ENCODE results near the gene SCPEP1. TPM values are rescaled to one million over a fixed set of nuclear protein-coding genes. Genes with fewer than 3 reads are reported as not detected.

Gene SCPEP1
- total and polyA plus RNA-seq, 2 of the 13 experiments (the other 11 are each of a cell fraction or from before 2014, with no cell fraction given) = 24.3 to 27.3 TPM

DNA sequence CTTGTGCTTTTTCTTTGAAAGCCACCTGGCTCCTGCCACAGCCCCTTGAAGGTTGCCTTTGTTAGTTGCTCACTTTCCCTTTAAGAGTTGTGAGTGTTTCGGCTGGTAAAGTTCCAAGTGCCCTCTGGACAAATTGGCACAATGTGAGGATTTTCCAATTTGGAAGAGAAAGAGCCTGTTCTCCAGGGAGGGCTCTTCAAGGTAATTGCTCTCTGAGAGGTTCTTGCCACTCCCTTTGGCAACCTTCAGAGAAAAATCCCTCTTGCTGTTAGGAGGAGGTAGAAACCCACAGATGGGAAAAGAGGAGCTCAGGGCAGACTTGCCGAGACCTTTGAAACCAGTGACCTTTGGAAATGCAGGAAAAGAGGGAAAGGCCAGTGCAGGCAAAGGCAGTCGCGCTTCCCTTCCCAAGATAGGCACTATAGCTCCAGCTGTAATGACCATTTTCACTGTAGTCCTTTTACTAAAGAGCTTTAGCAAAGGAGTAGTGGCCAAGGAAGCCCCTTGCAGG is 58.1 kb downstream of the SCPEP1 start:
- ATAC-seq (peak; percentile 77), FAIRE-seq (no peak), DNase-seq (ENCODE audit: low spot score) (no peak)
- no peak overlapping the region for H2AFZ ChIP-seq (ENCODE audit: low read length)
- H3K27me3 ChIP-seq (ENCODE audit: control insufficient read depth in 1 of 2, insufficient read depth in 2 of 2, low read length in 2 of 2) = no peaks in the 10 kb centered on the region; a peak in 1 of 5 replicates
- intact Hi-C loops (cut with micrococcal nuclease; ENCODE audit: unreplicated experiment) (no loop called here), in situ Hi-C loops (cut with HindIII; ENCODE audit: extremely low pct_ligation_motif_present, low pct_unique_long_range_greater_than_20kb) (no loop called here)
- H3K36me3 ChIP-seq (replicated peaks in 1 of 2; ENCODE audit: control insufficient read depth in 1 of 2, insufficient read depth in 2 of 2, low read length in 2 of 2) = no peaks in the 10 kb centered on the region
- peaks cover 18% of the 10 kb centered on the region for H3K4me1 ChIP-seq (ENCODE audit: insufficient read depth, low read length)
- H3K4me2 ChIP-seq (ENCODE audit: low read depth, low read length) = peak overlapping the region; percentile 56
- CTCF ChIA-PET (ENCODE audit: low intra/inter-chr PET ratio, low total read pairs) = no interaction called here
- H3K27ac ChIP-seq (ENCODE audit: extremely low read length, insufficient read depth, low read length) = no peak overlapping the region
- no peaks in the 10 kb centered on the region for H4K20me1 ChIP-seq (ENCODE audit: insufficient read depth, low read length)
- POLR2A ChIA-PET = interaction anchor here (1.1 kb wide), 1 partner anchor 50 kb away, joined by 3 read pairs; no protein-coding TSS in a partner anchor
- peak overlapping the region in 1 of 3 experiments; percentile 14; a peak in 1 of 6 replicates for H3K4me3 ChIP-seq (replicated peaks in 1 of 3; ENCODE audit: insufficient read depth in 1 of 3, low read depth in 2 of 3, low read length in 3 of 3)
- H3K79me2 ChIP-seq (ENCODE audit: insufficient read depth, low read length) = no peaks in the 10 kb centered on the region
- no peak overlapping the region for H3K9ac ChIP-seq (ENCODE audit: insufficient read depth, low read depth, low read length)
- no TSS peak for BruUV-seq (replicated peaks)
- H3K9me3 ChIP-seq (ENCODE audit: low read length) = no peaks in the 10 kb centered on the region
- 5% methylated on average over 4 of the region's 4 CpGs for whole genome bisulfite sequencing (ENCODE audit: low lambda C conversion rate)
- TF ChIP-seq U2AF2 (IDR thresholded peaks at IDR 0.05; ENCODE audit: low read depth, low read length) (no peak), RORA (CRISPR knock-in tag; IDR thresholded peaks at IDR 0.05) (peak; percentile 18; the same call in 1 of the 2 replicates), ZSCAN30 (CRISPR knock-in tag; IDR thresholded peaks at IDR 0.05) (no peak), ZNF766 (CRISPR knock-in tag; IDR thresholded peaks at IDR 0.05; ENCODE audit: borderline replicate concordance) (no peak), RXRA (CRISPR knock-in tag; IDR thresholded peaks at IDR 0.05) (no peak), NR2F6 (IDR thresholded peaks at IDR 0.05) (0 out of 2 replicates have a peak, but pooled peaks have one; percentile 26), NR2F6 (CRISPR knock-in tag; IDR thresholded peaks at IDR 0.05) (no peak), HOXA7 (CRISPR knock-in tag; IDR thresholded peaks at IDR 0.05) (no peak), ZNF484 (CRISPR knock-in tag; IDR thresholded peaks at IDR 0.05; ENCODE audit: borderline replicate concordance, low read depth) (no peak), HNF4A (CRISPR knock-in tag; IDR thresholded peaks at IDR 0.05) (peak; percentile 61), TRIM24 (CRISPR knock-in tag; IDR thresholded peaks at IDR 0.05) (no peak), KLF11 (CRISPR knock-in tag; IDR thresholded peaks at IDR 0.05) (no peak), TAF1 (CRISPR knock-in tag; IDR thresholded peaks at IDR 0.05) (no peak), ZNF12 (CRISPR knock-in tag; IDR thresholded peaks at IDR 0.05) (no peak)
- TF ChIP-seq, protein P1, sequence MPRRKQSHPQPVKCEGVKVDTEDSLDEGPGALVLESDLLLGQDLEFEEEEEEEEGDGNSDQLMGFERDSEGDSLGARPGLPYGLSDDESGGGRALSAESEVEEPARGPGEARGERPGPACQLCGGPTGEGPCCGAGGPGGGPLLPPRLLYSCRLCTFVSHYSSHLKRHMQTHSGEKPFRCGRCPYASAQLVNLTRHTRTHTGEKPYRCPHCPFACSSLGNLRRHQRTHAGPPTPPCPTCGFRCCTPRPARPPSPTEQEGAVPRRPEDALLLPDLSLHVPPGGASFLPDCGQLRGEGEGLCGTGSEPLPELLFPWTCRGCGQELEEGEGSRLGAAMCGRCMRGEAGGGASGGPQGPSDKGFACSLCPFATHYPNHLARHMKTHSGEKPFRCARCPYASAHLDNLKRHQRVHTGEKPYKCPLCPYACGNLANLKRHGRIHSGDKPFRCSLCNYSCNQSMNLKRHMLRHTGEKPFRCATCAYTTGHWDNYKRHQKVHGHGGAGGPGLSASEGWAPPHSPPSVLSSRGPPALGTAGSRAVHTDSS (CRISPR knock-in tag; conservative IDR thresholded peaks at IDR 0.05) = no peak
- TF ChIP-seq, protein P2, sequence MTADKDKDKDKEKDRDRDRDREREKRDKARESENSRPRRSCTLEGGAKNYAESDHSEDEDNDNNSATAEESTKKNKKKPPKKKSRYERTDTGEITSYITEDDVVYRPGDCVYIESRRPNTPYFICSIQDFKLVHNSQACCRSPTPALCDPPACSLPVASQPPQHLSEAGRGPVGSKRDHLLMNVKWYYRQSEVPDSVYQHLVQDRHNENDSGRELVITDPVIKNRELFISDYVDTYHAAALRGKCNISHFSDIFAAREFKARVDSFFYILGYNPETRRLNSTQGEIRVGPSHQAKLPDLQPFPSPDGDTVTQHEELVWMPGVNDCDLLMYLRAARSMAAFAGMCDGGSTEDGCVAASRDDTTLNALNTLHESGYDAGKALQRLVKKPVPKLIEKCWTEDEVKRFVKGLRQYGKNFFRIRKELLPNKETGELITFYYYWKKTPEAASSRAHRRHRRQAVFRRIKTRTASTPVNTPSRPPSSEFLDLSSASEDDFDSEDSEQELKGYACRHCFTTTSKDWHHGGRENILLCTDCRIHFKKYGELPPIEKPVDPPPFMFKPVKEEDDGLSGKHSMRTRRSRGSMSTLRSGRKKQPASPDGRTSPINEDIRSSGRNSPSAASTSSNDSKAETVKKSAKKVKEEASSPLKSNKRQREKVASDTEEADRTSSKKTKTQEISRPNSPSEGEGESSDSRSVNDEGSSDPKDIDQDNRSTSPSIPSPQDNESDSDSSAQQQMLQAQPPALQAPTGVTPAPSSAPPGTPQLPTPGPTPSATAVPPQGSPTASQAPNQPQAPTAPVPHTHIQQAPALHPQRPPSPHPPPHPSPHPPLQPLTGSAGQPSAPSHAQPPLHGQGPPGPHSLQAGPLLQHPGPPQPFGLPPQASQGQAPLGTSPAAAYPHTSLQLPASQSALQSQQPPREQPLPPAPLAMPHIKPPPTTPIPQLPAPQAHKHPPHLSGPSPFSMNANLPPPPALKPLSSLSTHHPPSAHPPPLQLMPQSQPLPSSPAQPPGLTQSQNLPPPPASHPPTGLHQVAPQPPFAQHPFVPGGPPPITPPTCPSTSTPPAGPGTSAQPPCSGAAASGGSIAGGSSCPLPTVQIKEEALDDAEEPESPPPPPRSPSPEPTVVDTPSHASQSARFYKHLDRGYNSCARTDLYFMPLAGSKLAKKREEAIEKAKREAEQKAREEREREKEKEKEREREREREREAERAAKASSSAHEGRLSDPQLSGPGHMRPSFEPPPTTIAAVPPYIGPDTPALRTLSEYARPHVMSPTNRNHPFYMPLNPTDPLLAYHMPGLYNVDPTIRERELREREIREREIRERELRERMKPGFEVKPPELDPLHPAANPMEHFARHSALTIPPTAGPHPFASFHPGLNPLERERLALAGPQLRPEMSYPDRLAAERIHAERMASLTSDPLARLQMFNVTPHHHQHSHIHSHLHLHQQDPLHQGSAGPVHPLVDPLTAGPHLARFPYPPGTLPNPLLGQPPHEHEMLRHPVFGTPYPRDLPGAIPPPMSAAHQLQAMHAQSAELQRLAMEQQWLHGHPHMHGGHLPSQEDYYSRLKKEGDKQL (CRISPR knock-in tag; IDR thresholded peaks at IDR 0.05; ENCODE audit: low read depth) = no peak
- TF ChIP-seq, protein P3, sequence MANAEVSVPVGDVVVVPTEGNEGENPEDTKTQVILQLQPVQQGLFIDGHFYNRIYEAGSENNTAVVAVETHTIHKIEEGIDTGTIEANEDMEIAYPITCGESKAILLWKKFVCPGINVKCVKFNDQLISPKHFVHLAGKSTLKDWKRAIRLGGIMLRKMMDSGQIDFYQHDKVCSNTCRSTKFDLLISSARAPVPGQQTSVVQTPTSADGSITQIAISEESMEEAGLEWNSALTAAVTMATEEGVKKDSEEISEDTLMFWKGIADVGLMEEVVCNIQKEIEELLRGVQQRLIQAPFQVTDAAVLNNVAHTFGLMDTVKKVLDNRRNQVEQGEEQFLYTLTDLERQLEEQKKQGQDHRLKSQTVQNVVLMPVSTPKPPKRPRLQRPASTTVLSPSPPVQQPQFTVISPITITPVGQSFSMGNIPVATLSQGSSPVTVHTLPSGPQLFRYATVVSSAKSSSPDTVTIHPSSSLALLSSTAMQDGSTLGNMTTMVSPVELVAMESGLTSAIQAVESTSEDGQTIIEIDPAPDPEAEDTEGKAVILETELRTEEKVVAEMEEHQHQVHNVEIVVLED (CRISPR knock-in tag; IDR thresholded peaks at IDR 0.05; ENCODE audit: borderline replicate concordance) = no peak
